Endothelial cell of umbilical vein (primary cell): ENCODE results near the gene IFNA7.

Experiments
- CTCF ChIP-seq, 2 donors: IDR thresholded peaks; 1 replicate in 1 of 2; 2 replicates in 1 of 2; pipeline ENCODE4 v1.5.1; 2011; ENCODE audit warnings: low read length in 2 of 2, mild to moderate bottlenecking in 2 of 2, moderate library complexity in 2 of 2, control low read depth in 1 of 2, inconsistent platforms in 1 of 2, low read depth in 1 of 2; ENCODE audit not compliant: insufficient read depth in 1 of 2; ENCODE audit errors: extremely low read depth in 1 of 2
- EZH2 ChIP-seq: IDR thresholded peaks from 2 replicates; pipeline ENCODE4 v1.6.1; 2012; ENCODE audit warnings: borderline replicate concordance, low read depth, mild to moderate bottlenecking, moderate library complexity, low read length, inconsistent platforms; ENCODE audit not compliant: severe bottlenecking
- TF ChIP-seq, protein P1 (sequence below): IDR thresholded peaks from 2 replicates; pipeline ENCODE4 v1.6.1; 2011; ENCODE audit not compliant: insufficient read depth, insufficient read length

GRCh38 chr9:21210311-21210710, 8.3 kb upstream of the IFNA7 start:
- TF ChIP-seq EZH2 (no peak), CTCF (IDR thresholded peaks at IDR 0.05; ENCODE audit: extremely low read depth in 1 of 2, insufficient read depth in 1 of 2, low read depth in 1 of 2, low read length in 2 of 2) (no peak)
- TF ChIP-seq, protein P1, sequence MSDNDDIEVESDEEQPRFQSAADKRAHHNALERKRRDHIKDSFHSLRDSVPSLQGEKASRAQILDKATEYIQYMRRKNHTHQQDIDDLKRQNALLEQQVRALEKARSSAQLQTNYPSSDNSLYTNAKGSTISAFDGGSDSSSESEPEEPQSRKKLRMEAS: no peak
